NB4 (cell line): ENCODE data around the gene GNPNAT1.
"Not testable (repeated sequence)": the region's sequence is repeated elsewhere in the genome, so short reads cannot be mapped to it uniquely, and the experiment has no call there.

Experiments
- DNase-seq: peaks from one replicate; pipeline ENCODE4 v3.0.0; 2010; ENCODE audit warnings: low read depth
- H3K4me3 ChIP-seq: one replicate; pipeline ENCODE4 v1.5.1; 2011; ENCODE audit warnings: mild to moderate bottlenecking, low read depth, low read length, moderate library complexity
- CTCF ChIP-seq: IDR thresholded peaks from one replicate; pipeline ENCODE4 v1.5.1; 2012; ENCODE audit warnings: low read depth, low read length
- MAX ChIP-seq: IDR thresholded peaks from 2 replicates; pipeline ENCODE4 v1.6.1; 2011; ENCODE audit warnings: low read depth, low read length
- MYC ChIP-seq: IDR thresholded peaks from 2 replicates; pipeline ENCODE4 v1.6.1; 2011; ENCODE audit warnings: low read depth, low read length
- POLR2A ChIP-seq: IDR thresholded peaks from 2 replicates; pipeline ENCODE4 v1.6.1; 2011; ENCODE audit warnings: mild to moderate bottlenecking; ENCODE audit not compliant: insufficient read length; ENCODE audit errors: extremely low read depth

Gene GNPNAT1

DNA sequence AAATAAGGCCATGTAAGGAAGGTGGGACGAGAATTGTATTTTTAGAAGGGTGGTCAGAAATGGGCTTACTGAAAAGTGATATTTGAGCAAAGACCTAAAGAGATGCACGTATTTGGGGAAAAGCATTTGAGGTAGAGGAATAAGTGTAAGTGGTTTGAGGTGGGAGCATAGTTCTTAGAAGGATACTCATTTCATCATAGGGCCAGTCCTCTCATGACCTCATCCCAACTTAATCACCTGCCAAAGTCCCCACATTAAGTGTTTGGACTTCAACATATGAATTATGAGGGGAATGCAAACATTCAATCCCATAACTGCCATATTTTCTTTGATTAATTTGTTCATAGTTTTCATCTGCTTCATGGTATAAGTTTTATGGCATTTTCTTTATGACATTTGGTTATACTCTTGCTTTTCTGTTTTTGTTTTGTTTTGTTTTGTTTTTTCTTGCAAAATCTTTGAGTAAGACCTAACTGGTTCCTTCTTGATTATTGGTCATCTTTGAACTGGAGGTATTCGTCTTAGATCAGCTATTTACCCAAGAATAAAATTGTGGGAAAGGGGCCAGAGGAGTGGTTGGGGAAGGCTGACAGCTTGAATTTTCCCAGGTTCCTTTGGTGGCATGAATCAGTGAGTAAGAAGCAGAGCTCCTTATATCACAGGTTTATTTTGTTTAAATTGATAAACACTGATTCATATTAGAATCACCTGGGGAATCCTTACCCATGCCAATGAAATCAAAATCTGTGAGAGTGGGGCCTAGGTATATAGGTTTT is 24.2 kb downstream of the GNPNAT1 start:
- TF ChIP-seq POLR2A (no peak), MYC (no peak), CTCF (no peak), MAX (no peak)
- no peak for DNase-seq
- H3K4me3 ChIP-seq: no peak overlapping the region

DNA sequence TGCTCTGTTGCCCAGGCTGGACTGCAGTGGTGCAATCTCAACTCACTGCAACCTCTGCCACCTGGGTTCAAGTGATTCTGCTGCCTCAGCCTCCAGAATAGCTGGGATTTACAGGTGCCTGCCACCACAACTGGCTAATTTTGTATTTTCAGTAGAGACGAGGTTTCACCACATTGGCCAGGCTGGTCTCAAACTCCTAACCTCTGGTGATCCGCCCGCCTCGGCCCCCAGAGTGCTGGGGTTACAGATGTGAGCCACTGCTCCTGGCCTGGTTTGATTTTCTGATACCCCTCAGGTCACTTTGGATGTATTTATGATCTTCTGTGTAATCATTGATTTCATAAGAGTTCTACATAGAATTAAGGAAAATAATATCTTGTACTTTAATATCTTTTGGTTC is 28.5 kb downstream of the GNPNAT1 start:
- DNase-seq, H3K4me3 ChIP-seq: not testable (repeated sequence)

DNA sequence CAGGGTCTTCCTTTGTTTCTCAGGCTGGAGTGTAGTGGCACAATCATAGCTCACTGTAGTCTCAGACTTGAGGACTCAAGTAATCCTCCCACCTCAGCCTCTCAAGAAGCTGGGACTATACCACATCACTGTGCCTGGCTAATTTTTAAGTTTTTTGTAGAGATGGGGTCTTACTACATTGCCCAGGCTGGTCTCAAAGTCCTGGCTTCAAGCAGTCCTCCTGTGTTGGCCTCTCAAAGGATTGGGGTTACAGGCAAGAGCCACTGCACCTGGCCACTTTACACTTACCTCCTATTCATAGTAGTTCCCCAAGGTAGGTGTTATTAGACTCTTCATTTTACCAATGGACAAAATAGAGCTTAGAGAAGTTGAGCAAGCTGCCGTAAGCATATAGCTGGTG is 32.3 kb downstream of the GNPNAT1 start:
- no peak for TF ChIP-seq MAX
- H3K4me3 ChIP-seq: no peak overlapping the region
- DNase-seq: no peak

DNA sequence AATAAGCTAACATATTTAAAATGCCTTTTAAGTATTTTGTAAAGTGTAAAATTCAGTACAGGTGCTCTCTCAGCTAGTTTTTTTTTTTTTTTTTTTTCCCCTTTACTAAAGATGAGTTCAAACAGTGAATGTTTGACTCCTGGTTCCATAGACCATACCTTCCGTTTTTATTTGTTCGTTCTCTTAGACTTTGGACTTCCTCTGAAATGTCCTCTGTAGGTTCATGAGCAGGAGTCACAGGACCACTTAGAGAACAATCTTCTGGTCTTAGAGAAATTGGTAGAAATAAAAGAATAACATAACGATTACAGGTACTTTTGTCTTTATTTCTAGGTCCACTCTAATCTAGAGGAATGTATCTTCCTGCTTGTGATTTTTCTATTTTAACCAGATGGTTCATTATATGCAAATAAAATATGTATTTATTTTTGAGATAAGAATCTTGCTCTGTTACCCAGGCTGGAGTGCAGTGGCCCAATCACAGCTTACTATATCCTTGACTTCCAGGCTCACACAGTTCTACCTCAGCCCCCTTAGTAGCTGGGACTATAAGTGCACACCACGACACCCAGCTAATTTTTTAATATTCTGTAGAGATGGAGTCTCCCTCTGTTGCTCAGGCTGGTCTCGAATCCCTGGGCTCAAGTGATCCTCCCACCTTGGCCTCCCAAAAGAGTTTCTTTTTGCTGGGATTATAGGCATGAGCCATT is 35.6 kb downstream of the GNPNAT1 start:
- H3K4me3 ChIP-seq: no peak overlapping the region
- no peak for DNase-seq
- TF ChIP-seq MYC (no peak), POLR2A (no peak), MAX (no peak), CTCF (no peak)

- TF ChIP-seq POLR2A: no peak
- no peak for TF ChIP-seq MAX
- no peak overlapping the region for H3K4me3 ChIP-seq
Measured at GRCh38 chr14:52748647-52749292, 42.6 kb downstream of the GNPNAT1 start.

GRCh38 chr14:52741865-52742264 is 49.5 kb downstream of the GNPNAT1 start:
- no peak overlapping the region for H3K4me3 ChIP-seq
- TF ChIP-seq MYC (no peak), CTCF (no peak), POLR2A (no peak), MAX (no peak)
- no peak for DNase-seq

More at GRCh38 chr14:52748647-52749292, 42.6 kb downstream of the GNPNAT1 start:
- no peak for DNase-seq

DNA sequence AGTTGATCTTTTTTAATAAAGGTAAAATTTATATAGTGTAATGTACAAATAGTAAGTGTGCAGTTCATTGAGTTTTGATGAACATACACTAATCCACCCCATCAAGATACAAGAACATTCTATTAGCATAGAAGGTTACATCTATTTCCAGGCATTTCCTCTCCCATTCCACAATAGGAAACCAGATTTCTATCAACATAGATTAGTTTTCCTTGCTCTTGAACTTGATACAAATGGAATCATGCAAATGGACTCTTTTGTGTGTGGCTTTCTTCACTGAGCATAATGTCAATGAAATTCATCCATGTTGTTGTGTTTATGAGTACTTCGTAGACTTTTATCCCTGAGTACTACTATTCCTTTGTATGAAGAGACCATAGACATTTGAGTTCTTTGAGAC is 50.7 kb downstream of the GNPNAT1 start:
- no peak for DNase-seq
- no peak overlapping the region for H3K4me3 ChIP-seq
- TF ChIP-seq POLR2A (no peak), MYC (no peak), MAX (no peak), CTCF (no peak)
